Stimulated activated CD8-positive, alpha-beta memory T cell treated with anti-CD3 and anti-CD28 coated beads, Interleukin-2, amount 100 ng/mL, for 48 hours (primary cell): Measurements from ENCODE around the gene TRAPPC10.

Experiments
- DNase-seq, 2 donors: peaks; one replicate each; pipeline ENCODE4 v3.0.0-alpha.2; 2020; ENCODE audit warnings: low read depth in 2 of 2

The TRAPPC10 gene

GRCh38 chr21:44067011-44067839 lies 55.1 kb downstream of the TRAPPC10 start:
- DNase-seq, result no peak

GRCh38 chr21:44070391-44070790 lies 58.3 kb downstream of the TRAPPC10 start:
- DNase-seq, result no peak

- no peak for DNase-seq
Observed at GRCh38 chr21:44071359-44072104, 59.4 kb downstream of the TRAPPC10 start.

- DNase-seq, result no peak
Observed at GRCh38 chr21:44072111-44072510, 60.0 kb downstream of the TRAPPC10 start.

- DNase-seq, result no peak
Observed at GRCh38 chr21:44074315-44074958, 62.3 kb downstream of the TRAPPC10 start.

DNA sequence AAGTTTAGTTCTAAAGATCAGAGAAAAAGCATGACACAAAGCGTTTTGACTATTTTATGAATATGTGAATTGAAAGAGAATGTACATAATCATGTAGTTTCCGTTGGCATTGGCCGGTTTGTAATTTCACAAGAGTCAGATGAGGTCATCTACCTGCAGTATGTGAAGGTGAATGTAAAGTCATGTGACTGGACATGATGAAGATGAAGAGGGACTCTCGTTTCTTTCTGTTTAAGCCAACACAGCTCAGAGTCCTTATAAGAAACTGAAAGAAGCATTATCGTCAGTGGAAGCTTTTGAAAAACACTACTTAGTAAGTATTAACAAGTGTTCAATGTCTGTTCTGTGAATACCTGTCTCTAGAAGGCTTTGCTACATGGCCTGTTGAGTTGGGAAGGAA lies 64.2 kb downstream of the TRAPPC10 start:
- no peak for DNase-seq

DNA sequence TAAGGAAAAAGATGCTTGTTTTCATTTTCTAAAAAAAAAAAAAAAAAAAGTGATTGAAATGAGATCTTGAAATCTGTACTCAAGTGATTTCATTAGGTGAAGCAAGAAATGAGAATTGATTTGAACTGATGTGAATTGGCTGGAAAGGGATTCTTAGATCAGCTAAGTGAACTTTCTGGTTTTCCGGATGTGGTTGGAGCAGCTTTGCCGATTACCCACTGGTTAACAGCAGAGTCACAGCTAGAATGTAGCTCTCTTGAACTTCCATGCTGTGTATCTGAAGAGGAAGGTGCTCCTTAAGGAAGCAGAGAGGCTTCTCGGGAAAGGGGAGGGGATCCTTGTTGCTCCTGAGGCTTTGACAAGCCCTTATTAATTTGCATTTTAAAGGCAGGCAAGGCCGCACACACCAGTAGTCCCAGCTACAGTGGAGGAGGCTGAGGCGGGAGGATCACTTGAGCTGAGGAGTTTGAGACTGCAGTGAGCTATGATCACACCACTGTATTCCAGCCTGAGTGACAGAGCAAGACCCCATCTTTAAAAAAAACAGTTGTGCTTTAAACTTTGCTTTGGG lies 66.4 kb downstream of the TRAPPC10 start:
- DNase-seq, result no peak

- DNase-seq, result no peak
Observed at GRCh38 chr21:44079446-44079845, 67.3 kb downstream of the TRAPPC10 start.

DNA sequence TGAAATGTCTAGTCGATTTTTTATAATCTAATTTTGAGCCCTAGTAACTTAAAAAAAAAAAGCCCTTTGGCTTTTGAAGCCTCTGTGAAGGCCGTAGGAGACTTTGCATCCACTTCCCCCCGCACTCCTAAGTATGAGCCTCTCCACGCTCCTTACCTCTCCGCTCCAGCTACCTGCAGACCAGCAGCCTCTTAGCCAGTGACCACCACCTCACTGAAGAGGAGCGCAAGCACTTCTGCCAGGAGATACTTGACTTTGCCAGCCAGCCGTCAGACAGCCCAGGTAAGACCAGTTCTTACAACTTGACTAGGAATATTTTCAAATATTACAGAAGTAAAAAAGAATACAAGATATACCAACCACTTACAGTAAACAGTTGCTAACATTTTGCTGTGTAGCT lies 67.7 kb downstream of the TRAPPC10 start:
- DNase-seq, result no peak

GRCh38 chr21:44082648-44083440 lies 70.7 kb downstream of the TRAPPC10 start:
- DNase-seq, result no peak

DNA sequence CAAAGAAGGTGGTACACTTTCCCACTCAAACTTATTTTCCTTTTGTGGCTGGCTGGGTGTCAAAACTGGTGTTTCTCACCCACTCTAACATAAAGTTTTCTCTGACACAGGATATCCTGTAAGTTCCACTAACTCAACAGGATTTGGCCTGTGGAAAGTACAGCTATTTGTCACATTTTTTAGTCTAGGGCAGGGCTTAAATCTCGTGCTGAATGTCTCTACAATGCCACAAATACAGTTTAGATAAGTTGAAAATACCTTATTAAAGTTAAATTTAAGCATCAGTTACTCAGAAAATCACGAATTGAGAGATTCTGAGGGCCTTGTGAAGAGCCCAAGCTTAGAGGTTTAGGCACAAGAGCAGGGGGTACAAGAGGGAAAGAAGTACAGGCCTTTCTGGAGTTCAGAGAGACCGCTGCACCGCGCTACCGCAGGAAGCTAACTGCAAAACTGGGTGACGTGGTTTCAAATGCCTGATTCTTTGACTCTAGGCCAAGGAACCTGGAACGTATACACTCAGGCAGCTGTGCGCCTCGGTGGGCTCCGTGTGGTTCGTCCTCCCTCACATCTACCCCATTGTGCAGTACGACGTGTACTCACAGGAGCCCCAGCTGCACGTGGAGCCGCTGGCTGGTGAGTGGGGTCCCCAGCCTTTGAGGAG lies 71.7 kb downstream of the TRAPPC10 start:
- peak; percentile 49 to 51 for DNase-seq

DNA sequence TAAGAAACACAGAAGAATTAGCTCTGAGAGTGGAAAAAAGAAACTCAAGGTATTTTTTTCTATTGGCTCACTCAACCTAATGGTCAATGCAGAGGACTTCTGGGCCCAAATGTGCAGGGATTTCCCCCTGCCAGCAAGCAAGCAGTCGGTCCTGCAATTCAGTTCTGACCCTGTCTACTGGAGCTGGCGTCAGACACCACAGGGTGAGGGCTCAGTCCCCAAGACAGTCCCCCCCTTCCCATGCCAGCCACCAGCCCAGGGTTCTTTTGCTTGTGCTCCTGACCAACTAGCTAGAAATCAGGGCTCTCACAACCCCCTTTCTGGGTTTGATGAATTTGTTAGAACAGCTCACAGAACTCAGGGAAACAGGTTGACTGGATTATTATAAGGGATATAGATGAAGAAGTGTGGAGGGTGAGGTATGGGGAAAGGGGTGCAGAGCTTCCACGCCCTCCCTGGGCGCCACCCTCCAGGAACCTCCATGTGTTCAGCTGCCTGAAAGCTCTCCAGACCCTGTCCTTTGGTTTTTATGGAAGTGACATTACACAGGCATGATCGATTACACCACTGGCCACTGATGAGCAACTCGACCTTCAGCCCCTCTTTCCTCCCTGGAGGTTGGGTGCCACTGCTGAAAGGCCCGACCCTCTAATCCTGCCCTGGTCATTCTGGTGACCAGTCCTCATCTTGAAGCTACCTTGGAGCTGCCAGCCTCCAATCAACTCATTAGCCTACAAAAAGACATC lies 72.6 kb downstream of the TRAPPC10 start:
- no peak for DNase-seq

GRCh38 chr21:44085491-44086321 lies 73.6 kb downstream of the TRAPPC10 start:
- no peak for DNase-seq

- no peak for DNase-seq
Observed at GRCh38 chr21:44086636-44087425, 74.7 kb downstream of the TRAPPC10 start.

DNA sequence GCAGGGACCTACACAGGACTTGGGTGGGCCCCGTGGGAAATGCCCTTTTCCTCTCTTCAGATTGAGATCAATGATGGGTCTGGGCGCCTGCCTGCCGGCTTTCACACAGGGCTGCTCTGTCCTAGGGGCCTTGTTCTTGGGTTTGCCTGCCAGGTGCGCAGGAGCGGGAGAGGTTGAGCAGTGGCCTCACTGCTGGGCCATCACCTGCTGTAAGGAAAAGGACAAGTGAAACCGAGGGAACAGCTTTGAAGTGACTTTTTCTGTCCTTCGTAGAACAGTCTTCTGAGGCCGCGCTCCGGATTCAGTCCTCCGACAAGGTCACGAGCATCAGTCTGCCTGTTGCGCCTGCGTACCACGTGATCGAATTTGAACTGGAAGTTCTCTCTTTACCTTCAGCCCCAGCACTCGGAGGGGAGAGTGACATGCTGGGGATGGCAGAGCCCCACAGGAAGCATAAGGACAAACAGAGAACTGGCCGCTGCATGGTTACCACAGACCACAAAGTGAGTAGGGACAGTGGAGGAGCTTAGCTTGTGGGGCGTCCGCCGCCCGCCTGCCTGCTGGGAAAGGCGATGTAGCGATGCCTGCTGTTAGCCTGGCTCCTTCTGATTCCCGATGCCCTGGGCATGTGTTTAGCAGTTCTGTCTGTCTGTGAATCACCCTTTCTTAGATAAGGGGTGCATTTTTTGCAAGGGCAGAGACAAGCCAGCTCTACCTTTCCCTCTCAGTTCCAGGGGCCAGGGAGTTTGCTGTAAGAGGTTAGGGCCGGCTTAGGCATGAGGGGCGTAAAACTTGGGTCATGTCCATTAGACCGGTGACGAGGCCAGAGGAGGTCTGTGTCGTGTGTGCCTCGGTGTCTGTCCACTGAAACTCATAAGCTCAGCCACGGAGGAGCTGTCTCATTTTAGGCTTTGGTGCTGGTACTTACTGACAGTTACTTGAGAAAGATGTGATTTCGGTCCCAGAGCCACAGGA lies 75.6 kb downstream of the TRAPPC10 start:
- DNase-seq, result no peak

DNA sequence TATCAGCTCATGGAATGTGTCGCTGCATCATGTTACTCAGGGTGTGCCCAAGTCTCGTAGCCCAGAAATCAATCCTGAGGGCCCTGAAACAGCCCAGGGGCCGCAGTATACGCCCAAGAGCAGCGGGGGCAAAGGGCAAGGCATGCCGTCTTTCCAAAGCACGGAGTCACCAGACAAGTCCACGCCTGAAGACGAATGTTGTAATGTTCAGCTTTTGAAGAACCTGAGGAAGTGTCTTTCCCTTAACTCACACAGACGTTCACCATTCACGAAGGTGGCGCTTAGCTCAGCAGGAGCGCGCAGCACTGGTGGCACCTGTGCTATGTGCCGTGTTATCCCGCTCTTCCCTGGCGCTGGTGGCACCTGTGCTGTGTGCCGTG lies 76.3 kb downstream of the TRAPPC10 start:
- no peak for DNase-seq
